Measurements from ENCODE around the gene SLC6A19. TPM values are rescaled to one million over a fixed set of nuclear protein-coding genes. Genes with fewer than 3 reads are reported as not detected.

The SLC6A19 gene
- total RNA-seq, 2 donors from 2014 or later: 0.09 to 0.17 TPM

- H3K4me3 ChIP-seq: no peak overlapping the region
- no peaks in the 10 kb centered on the region for H3K4me1 ChIP-seq (replicated peaks)
- H3K27me3 ChIP-seq (replicated peaks; ENCODE audit: insufficient read depth): no peaks in the 10 kb centered on the region
- no peak for DNase-seq (ENCODE audit: low spot score)
- 67% methylated on average over 22 of the region's 22 CpGs for WGBS
- H3K27ac ChIP-seq: no peak overlapping the region
- H3K9me3 ChIP-seq: no peaks in the 10 kb centered on the region
- intact Hi-C loops (cut with DNase I): no loop called here
- TF ChIP-seq POLR2A (IDR thresholded peaks at IDR 0.05) (no peak), CTCF (IDR thresholded peaks at IDR 0.05) (no peak), POLR2AphosphoS5 (IDR thresholded peaks at IDR 0.05) (no peak)
- no peaks in the 10 kb centered on the region for H3K36me3 ChIP-seq
These were observed 13.0 kb downstream of the SLC6A19 start for GRCh38 chr5:1214163-1214935.

GRCh38 chr5:1214936-1215220 lies 13.5 kb downstream of the SLC6A19 start:
- no peaks in the 10 kb centered on the region for H3K4me1 ChIP-seq (replicated peaks)
- no peak for TF ChIP-seq POLR2A (IDR thresholded peaks at IDR 0.05)
- no peak for DNase-seq (ENCODE audit: low spot score)
- no peaks in the 10 kb centered on the region for H3K36me3 ChIP-seq
- intact Hi-C loops (cut with DNase I): no loop called here
- H3K27me3 ChIP-seq (replicated peaks; ENCODE audit: insufficient read depth): no peaks in the 10 kb centered on the region
- WGBS: 54% methylated on average over 2 of the region's 2 CpGs
- H3K27ac ChIP-seq: no peak overlapping the region
- no peaks in the 10 kb centered on the region for H3K9me3 ChIP-seq
- H3K4me3 ChIP-seq: no peak overlapping the region

GRCh38 chr5:1215320-1216096 lies 14.1 kb downstream of the SLC6A19 start:
- intact Hi-C loops (cut with DNase I): no loop called here
- no peak overlapping the region for H3K4me3 ChIP-seq
- TF ChIP-seq POLR2AphosphoS5 (IDR thresholded peaks at IDR 0.05) (no peak), POLR2A (IDR thresholded peaks at IDR 0.05) (no peak), CTCF (IDR thresholded peaks at IDR 0.05) (no peak)
- no peaks in the 10 kb centered on the region for H3K9me3 ChIP-seq
- H3K36me3 ChIP-seq: no peaks in the 10 kb centered on the region
- H3K4me1 ChIP-seq (replicated peaks): no peaks in the 10 kb centered on the region
- 95% methylated on average over 23 of the region's 23 CpGs for WGBS
- no peak overlapping the region for H3K27ac ChIP-seq
- no peaks in the 10 kb centered on the region for H3K27me3 ChIP-seq (replicated peaks; ENCODE audit: insufficient read depth)
- no peak for DNase-seq (ENCODE audit: low spot score)

GRCh38 chr5:1216211-1216917 lies 15.0 kb downstream of the SLC6A19 start:
- H3K4me1 ChIP-seq (replicated peaks): no peaks in the 10 kb centered on the region
- no peak overlapping the region for H3K27ac ChIP-seq
- H3K36me3 ChIP-seq: no peaks in the 10 kb centered on the region
- intact Hi-C loops (cut with DNase I): no loop called here
- no peaks in the 10 kb centered on the region for H3K9me3 ChIP-seq
- TF ChIP-seq POLR2A (IDR thresholded peaks at IDR 0.05): no peak
- no peak for TF ChIP-seq POLR2AphosphoS5 (IDR thresholded peaks at IDR 0.05)
- TF ChIP-seq CTCF (IDR thresholded peaks at IDR 0.05): no peak
- no peak for DNase-seq (ENCODE audit: low spot score)
- 94% methylated on average over 20 of the region's 38 CpGs for WGBS
- no peaks in the 10 kb centered on the region for H3K27me3 ChIP-seq (replicated peaks; ENCODE audit: insufficient read depth)
- no peak overlapping the region for H3K4me3 ChIP-seq

- no peak for DNase-seq (ENCODE audit: low spot score)
- 71% methylated on average over 13 of the region's 18 CpGs for WGBS
- H3K9me3 ChIP-seq: no peaks in the 10 kb centered on the region
- no peaks in the 10 kb centered on the region for H3K27me3 ChIP-seq (replicated peaks; ENCODE audit: insufficient read depth)
- TF ChIP-seq POLR2A (IDR thresholded peaks at IDR 0.05) (no peak), CTCF (IDR thresholded peaks at IDR 0.05) (no peak), POLR2AphosphoS5 (IDR thresholded peaks at IDR 0.05) (no peak)
- no peaks in the 10 kb centered on the region for H3K4me1 ChIP-seq (replicated peaks)
- no peaks in the 10 kb centered on the region for H3K36me3 ChIP-seq
- H3K27ac ChIP-seq: no peak overlapping the region
- H3K4me3 ChIP-seq: no peak overlapping the region
- intact Hi-C loops (cut with DNase I): no loop called here
These were observed 15.5 kb downstream of the SLC6A19 start for GRCh38 chr5:1216918-1217295.

Measured in prostate gland (tissue), 2 donors.